Panc1 (cell line): ENCODE data around the gene FHAD1. TPM values are rescaled to one million over a fixed set of nuclear protein-coding genes. Genes with fewer than 3 reads are reported as not detected.
A peak's percentile ranks its signal among the peaks of the same experiment; 100 is the strongest.

ENCODE experiments used
- ATAC-seq: fragments of 200-7000 bp; cut with Tn5 transposase; 2 replicates; pipeline ENCODE4 v1.9.1; 2020; ENCODE audit warnings: mild to moderate bottlenecking, moderate library complexity
- BruUV-seq: library from RNA; stranded (reverse); fragments of 400-500 nt; replicated peaks from 2 replicates; lab custom pipeline; 2021; lab: Mats Ljungman, UMichigan
- CTCF ChIA-PET: fragments of 300-600 bp; sonication (Branson Sonifier 250); formaldehyde crosslinking; loops from one replicate; lab custom pipeline; 2022; ENCODE audit warnings: antibody characterized with exemption; lab: Charles Lee
- POLR2A ChIA-PET: fragments of 300-600 bp; sonication (Branson Sonifier 250); formaldehyde crosslinking; loops from one replicate; lab custom pipeline; 2022; ENCODE audit warnings: antibody characterized with exemption; lab: Charles Lee
- DNase-seq: peaks from one replicate; pipeline ENCODE4 v3.0.0-alpha.2; 2010; ENCODE audit warnings: low read depth, low spot score
- H3K27ac ChIP-seq: 2 replicates; pipeline ENCODE4 v1.5.1; 2011; ENCODE audit warnings: mild to moderate bottlenecking, low read length, inconsistent platforms
- H3K27me3 ChIP-seq: fragments of 200-500 bp; sonication (Bioruptor generic); 2 replicates; pipeline ENCODE4 v1.6.0; 2014; ENCODE audit warnings: low read length, inconsistent platforms; ENCODE audit not compliant: control insufficient read depth, insufficient read depth
- H3K36me3 ChIP-seq: fragments of 200-500 bp; sonication (Bioruptor generic); 2 replicates; pipeline ENCODE4 v1.5.1; 2014; ENCODE audit warnings: inconsistent platforms, mild to moderate bottlenecking, low read length, moderate library complexity; ENCODE audit not compliant: control insufficient read depth, insufficient read depth
- H3K4me1 ChIP-seq: 2 replicates; pipeline ENCODE4 v1.5.1; 2011; ENCODE audit warnings: inconsistent platforms, mild to moderate bottlenecking, low read length, moderate library complexity; ENCODE audit not compliant: control insufficient read depth, insufficient read depth
- H3K4me3 ChIP-seq, 2 experiments: 2 replicates each; pipeline ENCODE4 v1.5.1; 2011 to 2012; ENCODE audit warnings: low read depth in 2 of 2, low read length in 2 of 2, mild to moderate bottlenecking in 2 of 2, inconsistent platforms in 1 of 2, moderate library complexity in 1 of 2
- H3K9me3 ChIP-seq: fragments of 200-500 bp; sonication (Bioruptor generic); 2 replicates; pipeline ENCODE4 v1.5.1; 2014; ENCODE audit warnings: low read depth, mild to moderate bottlenecking, inconsistent platforms, low read length, moderate library complexity; ENCODE audit not compliant: control insufficient read depth, insufficient read depth
- CTCF ChIP-seq: fragments of 450-650 bp; IDR thresholded peaks from 2 replicates; pipeline ENCODE4 v1.5.1; 2017; ENCODE audit warnings: mild to moderate bottlenecking
- POLR2AphosphoS5 ChIP-seq: IDR thresholded peaks from 2 replicates; pipeline ENCODE4 v1.6.1; 2012; ENCODE audit warnings: mild to moderate bottlenecking, low read depth, low read length, moderate library complexity
- REST ChIP-seq, 2 experiments: IDR thresholded peaks; 2 replicates each; pipeline ENCODE4 v1.6.1; 2011 to 2012; ENCODE audit warnings: low read depth in 2 of 2, control low read depth in 1 of 2, low read length in 1 of 2, mild to moderate bottlenecking in 1 of 2, moderate library complexity in 1 of 2; ENCODE audit not compliant: insufficient read depth in 1 of 2
- SIN3A ChIP-seq: IDR thresholded peaks from 2 replicates; pipeline ENCODE4 v1.6.1; 2012; ENCODE audit warnings: low read depth, mild to moderate bottlenecking, low read length, moderate library complexity, borderline replicate concordance; ENCODE audit not compliant: insufficient read depth
- TCF7L2 ChIP-seq: IDR thresholded peaks from 2 replicates; pipeline ENCODE4 v1.6.1; 2011; ENCODE audit warnings: mild to moderate bottlenecking, low read depth, low read length, inconsistent platforms
- in situ Hi-C: cut with HindIII; loops from 2 replicates; pipeline ENCODE4 v1.10.0; 2016; ENCODE audit warnings: low sequenced_read_pairs, low pct_unique_long_range_greater_than_20kb
- intact Hi-C: fragments of 100-400 bp; cut with micrococcal nuclease; formaldehyde crosslinking; loops from one replicate; pipeline ENCODE4 v1.10.0; 2022; ENCODE audit not compliant: unreplicated experiment
- total RNA-seq: library from RNA; stranded (reverse); gene quantifications from one replicate; pipeline ENCODE4 v1.2.1, GENCODE V29; 2021; ENCODE audit not compliant: unreplicated experiment

Gene FHAD1
- total RNA-seq, 1 experiment from 2014 or later = 0.23 TPM

GRCh38 chr1:15217654-15218053, 29.4 kb upstream of the FHAD1 start:
- in situ Hi-C loops (no loop called here), intact Hi-C loops (no loop called here)
- Histone ChIP-seq H3K4me1 (peaks cover 6% of the 10 kb centered on the region; the same call in 1 of the 2 replicates), H3K27ac (no peak overlapping the region), H3K9me3 (no peaks in the 10 kb centered on the region), H3K36me3 (no peaks in the 10 kb centered on the region), H3K27me3 (no peaks in the 10 kb centered on the region), H3K4me3 (no peak overlapping the region)
- no peak for TF ChIP-seq POLR2AphosphoS5
- no peak for TF ChIP-seq REST (IDR thresholded peaks at IDR 0.05; ENCODE audit: insufficient read depth in 1 of 2, low read depth in 2 of 2, low read length in 1 of 2)
- TF ChIP-seq CTCF = no peak
- no peak for TF ChIP-seq TCF7L2
- TF ChIP-seq SIN3A = no peak
- DNase-seq (no peak), ATAC-seq (no peak)
- POLR2A ChIA-PET = no interaction called here
- CTCF ChIA-PET = interaction anchor here (0.6 kb wide), 1 partner anchor 226 kb away, joined by 5 read pairs; no protein-coding TSS in a partner anchor
- BruUV-seq = TSS peak; percentile 28

- Histone ChIP-seq H3K9me3 (no peaks in the 10 kb centered on the region), H3K4me3 (no peak overlapping the region), H3K36me3 (no peaks in the 10 kb centered on the region), H3K27me3 (no peaks in the 10 kb centered on the region), H3K4me1 (0 out of 2 replicates have a peak, but pooled peaks cover 3% of the 10 kb centered on the region), H3K27ac (no peak overlapping the region)
- ATAC-seq = 0 out of 2 replicates have a peak, but pooled peaks have one; percentile 38
- no TSS peak for BruUV-seq
- in situ Hi-C loops = no loop called here
- ChIA-PET POLR2A (no interaction called here), CTCF (no interaction called here)
- intact Hi-C loops = no loop called here
- DNase-seq = peak; percentile 5
- TF ChIP-seq CTCF (no peak), REST (IDR thresholded peaks at IDR 0.05; ENCODE audit: insufficient read depth in 1 of 2, low read depth in 2 of 2, low read length in 1 of 2) (no peak), POLR2AphosphoS5 (no peak), TCF7L2 (no peak), SIN3A (no peak)
Observed at GRCh38 chr1:15218287-15219279, 28.4 kb upstream of the FHAD1 start.
